HepG2 (cell line): ENCODE measurements around the gene MCRS1. TPM values are rescaled to one million over a fixed set of nuclear protein-coding genes. Genes with fewer than 3 reads are reported as not detected.

Experiments used
- ATAC-seq: fragments of 200-7000 bp; cut with Tn5 transposase; 3 replicates; pipeline ENCODE4 v1.9.1; 2020; ENCODE audit warnings: mild to moderate bottlenecking, moderate library complexity
- BruUV-seq: library from RNA; stranded (reverse); fragments of 400-500 nt; replicated peaks from 2 replicates; lab custom pipeline; 2021; lab: Mats Ljungman, UMichigan
- CTCF ChIA-PET: fragments of 300-600 bp; formaldehyde crosslinking; extraction: SDS; loops from one replicate; lab custom pipeline; 2021; ENCODE audit warnings: low total read pairs, inconsistent platforms, low intra/inter-chr PET ratio; lab: Yijun Ruan, JAX
- POLR2A ChIA-PET: fragments of 350-600 bp; sonication (Branson Sonifier 250); formaldehyde crosslinking; loops from one replicate; lab custom pipeline; 2020; ENCODE audit warnings: antibody characterized with exemption, inconsistent platforms; lab: Yijun Ruan, JAX
- DNase-seq: peaks from one replicate; pipeline ENCODE4 v3.0.0-alpha.2; 2015; ENCODE audit warnings: low spot score
- FAIRE-seq: peaks from 3 replicates; lab custom pipeline; 2011; peaks lifted over from hg19 to GRCh38; lab: Jason Lieb, UNC
- H2AFZ ChIP-seq: one replicate; pipeline ENCODE4 v1.6.1; 2011; ENCODE audit warnings: low read length, inconsistent platforms
- H3K27ac ChIP-seq: fragments of 300-600 bp; 3 replicates; pipeline ENCODE4 v1.8.0; 2011; ENCODE audit warnings: mixed run types, mild to moderate bottlenecking, mixed read lengths, low read length, inconsistent platforms; ENCODE audit not compliant: insufficient read depth; ENCODE audit errors: extremely low read length
- H3K27me3 ChIP-seq, 2 experiments: fragments of 200-600 bp in 1 of 2; 2 replicates in 1 of 2; 3 replicates in 1 of 2; pipeline versions ENCODE4 v1.6.0 to v1.8.0; 2011; ENCODE audit warnings: low read length in 2 of 2, mild to moderate bottlenecking in 2 of 2, moderate library complexity in 2 of 2, inconsistent platforms in 1 of 2; ENCODE audit not compliant: insufficient read depth in 2 of 2, control insufficient read depth in 1 of 2
- H3K36me3 ChIP-seq, 2 experiments: fragments of 200-600 bp in 1 of 2; replicated peaks in 1 of 2; 2 replicates in 1 of 2; 3 replicates in 1 of 2; pipeline versions ENCODE4 v1.5.1 to v1.8.0; 2011; ENCODE audit warnings: low read length in 2 of 2, inconsistent platforms in 1 of 2; ENCODE audit not compliant: insufficient read depth in 2 of 2, control insufficient read depth in 1 of 2
- H3K4me1 ChIP-seq: 2 replicates; pipeline ENCODE4 v1.5.1; 2012; ENCODE audit warnings: low read length, inconsistent platforms; ENCODE audit not compliant: insufficient read depth
- H3K4me2 ChIP-seq: 2 replicates; pipeline ENCODE4 v1.6.0; 2011; ENCODE audit warnings: low read depth, low read length, inconsistent platforms
- H3K4me3 ChIP-seq, 3 experiments: fragments of 200-600 bp in 1 of 3; sonication (generic), shearing (Covaris generic) in 1 of 3; replicated peaks in 1 of 3; 2 replicates each; pipeline ENCODE4 v1.5.1; 2011 to 2016; ENCODE audit warnings: low read length in 3 of 3, inconsistent platforms in 2 of 3, low read depth in 2 of 3, mild to moderate bottlenecking in 2 of 3, control low read depth in 1 of 3, mixed read lengths in 1 of 3; ENCODE audit not compliant: insufficient read depth in 1 of 3
- H3K79me2 ChIP-seq: one replicate; pipeline ENCODE4 v1.6.1; 2011; ENCODE audit warnings: low read length, inconsistent platforms; ENCODE audit not compliant: insufficient read depth
- H3K9ac ChIP-seq: 2 replicates; pipeline ENCODE4 v1.6.0; 2011; ENCODE audit warnings: mild to moderate bottlenecking, low read depth, low read length, inconsistent platforms; ENCODE audit not compliant: insufficient read depth
- H3K9me3 ChIP-seq: 2 replicates; pipeline ENCODE4 v1.5.1; 2012; ENCODE audit warnings: mild to moderate bottlenecking, low read length
- H4K20me1 ChIP-seq: 2 replicates; pipeline ENCODE4 v1.6.0; 2011; ENCODE audit warnings: inconsistent platforms, mild to moderate bottlenecking, low read length, moderate library complexity; ENCODE audit not compliant: insufficient read depth
- CSRNP2 ChIP-seq: sonication (generic); formaldehyde crosslinking; conservative IDR thresholded peaks from 2 replicates; pipeline ENCODE4 v1.8.0; 2022; ENCODE audit warnings: low read depth, missing genetic modification reagents
- RBM22 ChIP-seq: fragments of 200-400 bp; formaldehyde crosslinking; optimal IDR thresholded peaks from 2 replicates; pipeline ENCODE3; 2017; ENCODE audit warnings: mild to moderate bottlenecking, low read length, moderate library complexity
- ZBTB3 ChIP-seq: sonication (generic); formaldehyde crosslinking; IDR thresholded peaks from 2 replicates; pipeline ENCODE4 v1.4.0; 2020; ENCODE audit warnings: low read depth, mild to moderate bottlenecking, moderate library complexity, missing genetic modification reagents, borderline replicate concordance
- WGBS: methylation state at CpG from one replicate; pipeline ENCODE4 v1.1.6; 2017; ENCODE audit warnings: low lambda C conversion rate; 5-methylcytosine and 5-hydroxymethylcytosine counted together
- in situ Hi-C: cut with HindIII; loops from 2 replicates; pipeline ENCODE4 v1.10.0; 2017; ENCODE audit warnings: low pct_unique_long_range_greater_than_20kb; ENCODE audit not compliant: extremely low pct_ligation_motif_present
- intact Hi-C: fragments of 100-400 bp; cut with micrococcal nuclease; formaldehyde crosslinking; loops from one replicate; pipeline ENCODE4 v1.10.0; 2022; ENCODE audit not compliant: unreplicated experiment
- polyA plus RNA-seq, 8 experiments: library from polyadenylated mRNA; depleted of rRNA in 3 of 8; stranded (reverse) in 7 of 8; unstranded in 1 of 8; fragments of >200 nt; fragmentation: Illumina TruSeq in 4 of 8; extraction: Trizol in 4 of 8; gene quantifications; 2 replicates each; pipeline versions ENCODE4 v1.2.1 to v1.2.3, GENCODE V29; 2011 to 2016; ENCODE audit warnings: low read depth in 4 of 8, missing spikeins in 1 of 8, mixed read lengths in 1 of 8; ENCODE audit not compliant: insufficient read depth in 1 of 8
- total RNA-seq, 5 experiments: library from RNA; depleted of rRNA; stranded (reverse); fragments of >200 nt; fragmentation: Illumina TruSeq; extraction: Trizol; gene quantifications; 2 replicates each; pipeline ENCODE4 v1.2.3, GENCODE V29; 2016; ENCODE audit warnings: low read depth in 1 of 5
- TF ChIP-seq, protein P1 (sequence below): sonication (generic); formaldehyde crosslinking; IDR thresholded peaks from 2 replicates; pipeline ENCODE4 v1.5.1; 2020; ENCODE audit warnings: missing genetic modification reagents, mild to moderate bottlenecking, borderline replicate concordance

The MCRS1 gene
- total and polyA plus RNA-seq, 2 of the 13 experiments (the other 11 are each of a cell fraction or from before 2014, with no cell fraction given) = 51.0 to 66.3 TPM

GRCh38 chr12:49609059-49609874, 41.3 kb upstream of the MCRS1 start:
- DNase-seq = no peak
- H3K4me2 ChIP-seq = no peak overlapping the region; the same call in 1 of the 2 replicates
- peaks cover 34% of the 10 kb centered on the region for H3K4me1 ChIP-seq
- 75% methylated on average over 2 of the region's 2 CpGs for WGBS
- intact Hi-C loops = no loop called here
- POLR2A ChIA-PET = interaction anchor here (0.9 kb wide), 1 partner anchor 22 kb away, joined by 3 read pairs; no protein-coding TSS in a partner anchor
- no peak overlapping the region for H3K4me3 ChIP-seq
- in situ Hi-C loops = no loop called here
- no peaks in the 10 kb centered on the region for H4K20me1 ChIP-seq
- no peak overlapping the region for H2AFZ ChIP-seq
- FAIRE-seq = no peak
- peak; percentile 68 for ATAC-seq
- no peaks in the 10 kb centered on the region for H3K79me2 ChIP-seq
- H3K27ac ChIP-seq = no peak overlapping the region
- BruUV-seq = no TSS peak
- TF ChIP-seq, protein P1, sequence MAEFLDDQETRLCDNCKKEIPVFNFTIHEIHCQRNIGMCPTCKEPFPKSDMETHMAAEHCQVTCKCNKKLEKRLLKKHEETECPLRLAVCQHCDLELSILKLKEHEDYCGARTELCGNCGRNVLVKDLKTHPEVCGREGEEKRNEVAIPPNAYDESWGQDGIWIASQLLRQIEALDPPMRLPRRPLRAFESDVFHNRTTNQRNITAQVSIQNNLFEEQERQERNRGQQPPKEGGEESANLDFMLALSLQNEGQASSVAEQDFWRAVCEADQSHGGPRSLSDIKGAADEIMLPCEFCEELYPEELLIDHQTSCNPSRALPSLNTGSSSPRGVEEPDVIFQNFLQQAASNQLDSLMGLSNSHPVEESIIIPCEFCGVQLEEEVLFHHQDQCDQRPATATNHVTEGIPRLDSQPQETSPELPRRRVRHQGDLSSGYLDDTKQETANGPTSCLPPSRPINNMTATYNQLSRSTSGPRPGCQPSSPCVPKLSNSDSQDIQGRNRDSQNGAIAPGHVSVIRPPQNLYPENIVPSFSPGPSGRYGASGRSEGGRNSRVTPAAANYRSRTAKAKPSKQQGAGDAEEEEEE (CRISPR knock-in tag) = no peak
- TF ChIP-seq RBM22 = no peak
- no peak for TF ChIP-seq CSRNP2 (CRISPR knock-in tag)
- TF ChIP-seq ZBTB3 (CRISPR knock-in tag) = no peak
- no peak overlapping the region for H3K9ac ChIP-seq
- no peaks in the 10 kb centered on the region for H3K27me3 ChIP-seq
- no peaks in the 10 kb centered on the region for H3K36me3 ChIP-seq
- CTCF ChIA-PET = no interaction called here
- H3K9me3 ChIP-seq = no peaks in the 10 kb centered on the region
